ENCODE measurements around the gene JUNB.
"Not testable (repeated sequence)": the region's sequence is repeated elsewhere in the genome, so short reads cannot be mapped to it uniquely, and the experiment has no call there.

The JUNB gene

DNA sequence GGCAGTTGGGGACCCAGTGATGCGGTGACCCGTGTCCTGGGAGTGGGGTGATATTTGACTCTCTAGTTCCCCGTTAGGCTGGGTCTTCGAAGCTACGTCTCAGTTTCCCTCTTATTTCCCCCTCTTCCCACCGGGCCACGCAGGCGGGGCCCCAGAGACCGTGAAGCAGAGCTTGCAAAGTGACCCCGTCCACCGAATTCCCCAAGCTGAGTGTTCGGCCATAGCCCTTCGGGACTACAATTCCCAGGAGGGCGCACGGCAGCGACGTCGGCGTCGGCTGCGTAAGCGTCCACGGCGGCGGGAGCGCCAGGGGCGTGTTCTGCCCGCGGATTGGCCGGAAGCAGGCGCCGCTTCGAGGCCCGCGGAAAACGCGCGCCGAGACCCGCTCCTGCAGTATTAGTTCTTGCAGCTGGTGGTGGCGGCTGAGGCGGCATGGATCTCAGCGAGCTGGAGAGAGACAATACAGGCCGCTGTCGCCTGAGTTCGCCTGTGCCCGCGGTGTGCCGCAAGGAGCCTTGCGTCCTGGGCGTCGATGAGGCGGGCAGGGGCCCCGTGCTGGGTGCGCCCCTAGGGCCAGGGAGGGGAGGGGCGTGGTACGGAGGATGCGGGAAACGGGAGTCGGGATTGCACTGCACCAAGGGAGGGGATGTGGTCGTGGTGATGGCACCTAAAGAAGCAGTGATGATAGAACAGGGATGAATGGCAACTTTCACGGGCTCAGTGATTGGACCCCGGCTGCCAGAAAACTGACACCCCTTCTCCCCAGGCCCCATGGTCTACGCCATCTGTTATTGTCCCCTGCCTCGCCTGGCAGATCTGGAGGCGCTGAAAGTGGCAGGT is 15.2 kb downstream of the JUNB start, which contains the start of gene RNASEH2A:
Gene RNASEH2A, plus strand, starts transcription at position 343 of the 840 bp plus-strand sequence. Its CDS starts 90 bp downstream, at position 433.
- DNase-seq: peak; percentile 91

DNA sequence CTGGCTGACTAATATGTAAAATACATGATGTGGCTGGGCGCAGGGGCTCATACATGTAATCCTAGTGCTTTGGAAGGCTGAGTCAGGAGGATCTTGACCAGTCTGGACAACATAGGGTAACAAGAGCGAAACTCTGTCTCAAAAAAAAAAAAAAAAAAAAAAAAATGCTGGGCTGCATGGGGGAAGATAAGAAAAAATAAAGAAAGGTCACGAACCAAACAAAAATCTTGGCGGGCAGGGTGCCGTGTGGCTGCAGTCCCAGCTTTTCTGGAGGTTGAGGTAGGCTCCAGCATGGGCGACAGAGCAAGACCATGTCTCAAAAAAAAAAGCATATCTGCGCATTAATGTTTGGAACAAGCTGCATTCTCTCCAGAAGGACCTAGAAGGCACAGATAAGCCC is 23.8 kb downstream of the JUNB start:
- no peak for DNase-seq

DNA sequence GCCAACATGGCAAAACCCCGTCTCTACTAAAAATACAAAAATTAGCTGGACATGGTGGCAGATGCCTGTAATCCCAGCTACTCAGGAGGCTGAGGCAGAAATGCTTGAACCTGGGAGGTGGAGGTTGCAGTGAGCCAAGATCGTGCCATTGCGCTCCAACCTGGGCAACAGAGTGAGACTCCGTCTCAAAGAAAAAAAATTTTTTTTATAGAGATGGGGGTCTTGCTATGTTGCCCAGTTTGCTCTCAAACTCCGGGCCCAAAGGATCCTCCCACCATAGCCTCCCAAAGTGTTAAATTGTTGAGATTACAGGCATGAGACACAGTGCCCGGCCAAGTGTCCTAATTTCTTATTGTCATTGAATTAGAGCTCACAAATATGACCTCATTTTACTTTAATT is 25.9 kb downstream of the JUNB start:
- DNase-seq: not testable (repeated sequence)

DNA sequence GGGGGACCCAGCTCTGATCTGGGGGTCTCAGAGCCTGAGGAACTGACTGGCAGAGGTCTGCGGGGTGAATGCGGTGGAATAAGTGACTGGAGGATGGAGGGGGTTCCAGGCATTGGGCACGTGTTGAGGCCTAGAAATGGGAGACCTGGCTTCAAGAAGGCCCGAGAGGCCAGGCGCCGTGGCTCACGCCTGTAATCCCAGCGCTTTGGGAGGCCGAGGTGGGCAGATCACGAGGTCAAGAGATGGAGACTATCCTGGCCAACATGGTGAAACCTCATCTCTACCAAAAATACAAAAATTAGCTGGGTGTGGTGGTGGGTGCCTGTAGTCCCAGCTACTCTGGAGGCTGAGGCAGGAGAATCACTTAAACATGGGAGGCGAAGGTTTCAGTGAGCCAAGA is 26.5 kb downstream of the JUNB start:
- not testable (repeated sequence) for DNase-seq

DNA sequence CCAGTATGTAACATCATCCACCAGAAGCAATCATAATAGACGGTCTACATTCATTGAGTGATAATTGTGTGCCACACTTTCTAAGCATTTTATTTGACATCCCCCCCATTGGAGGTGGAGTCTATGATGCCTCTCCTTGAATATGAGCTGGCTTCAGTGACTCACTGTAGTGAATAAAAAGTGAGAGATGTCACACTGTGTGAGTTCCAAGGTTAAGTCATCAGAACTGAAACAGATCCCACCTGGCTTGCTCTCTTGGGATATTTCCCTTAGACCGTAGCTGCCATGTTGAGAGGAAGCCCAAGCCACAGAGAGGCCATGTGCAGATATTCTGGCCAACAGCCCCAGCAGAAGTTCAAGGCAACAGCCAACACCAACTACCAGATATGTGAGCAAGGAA is 30.5 kb downstream of the JUNB start:
- DNase-seq: no peak

DNA sequence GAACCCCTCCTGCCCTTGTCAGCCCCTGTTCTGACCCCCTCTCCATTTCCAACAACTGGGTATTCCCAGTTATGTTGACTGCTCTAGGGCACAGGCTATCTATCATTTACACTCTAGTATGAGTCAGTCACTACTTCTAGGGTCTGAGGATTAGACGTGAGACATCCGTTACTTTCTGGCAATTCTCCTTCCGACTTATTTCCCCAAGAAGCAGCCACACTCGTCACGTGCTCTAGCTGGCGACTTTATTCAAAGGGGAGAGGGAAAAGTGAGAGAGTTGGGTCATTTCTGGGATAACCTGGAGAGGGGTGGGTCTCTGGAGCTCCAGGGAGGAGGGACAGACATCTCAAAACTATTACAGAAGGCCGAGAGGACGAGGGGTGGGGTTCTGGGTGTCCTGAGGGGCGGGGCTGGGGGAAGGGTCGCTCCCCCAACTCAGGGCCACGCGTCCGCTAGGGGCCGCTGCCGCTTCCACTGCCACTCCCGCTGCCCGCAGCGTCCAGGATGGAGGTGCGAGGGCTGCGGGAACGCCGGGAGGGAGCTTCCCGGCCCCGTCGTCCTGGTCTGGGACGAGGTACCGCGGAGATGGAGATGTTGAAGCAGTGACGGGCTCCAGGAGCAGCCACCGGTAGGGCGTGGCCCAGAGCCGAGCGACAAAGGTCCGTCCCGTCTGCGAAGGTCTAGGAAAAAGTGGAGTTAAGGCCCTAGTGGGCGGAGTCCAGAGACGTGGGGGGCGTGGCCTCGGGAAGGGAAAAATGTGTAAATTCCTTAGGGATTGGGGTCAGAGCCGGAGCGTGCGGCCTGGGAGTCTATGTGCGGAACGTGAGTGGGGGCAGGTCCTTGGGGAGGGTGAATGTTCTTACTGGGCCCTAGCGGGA is 34.2 kb downstream of the JUNB start:
- peak; percentile 40 for DNase-seq

DNA sequence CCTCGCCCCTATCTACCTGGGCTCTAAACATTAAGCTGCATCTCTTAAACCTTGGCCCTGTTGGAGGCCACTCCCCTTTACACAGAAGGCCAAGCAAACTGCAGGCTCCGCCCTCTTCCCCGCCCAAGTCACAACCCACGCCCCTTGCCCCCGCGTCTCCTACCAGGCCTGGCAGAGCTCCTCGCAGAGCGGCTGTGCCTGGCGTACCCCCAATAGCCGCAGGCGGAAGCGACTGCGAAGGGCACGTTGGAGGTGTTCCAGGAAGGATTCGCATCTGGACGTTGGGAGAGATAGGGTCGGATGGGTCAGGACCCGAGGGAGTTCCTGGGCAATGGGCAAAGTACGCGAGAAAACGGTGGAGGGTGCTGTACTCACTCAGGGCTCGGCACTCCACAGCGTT is 37.2 kb downstream of the JUNB start:
- no peak for DNase-seq

DNA sequence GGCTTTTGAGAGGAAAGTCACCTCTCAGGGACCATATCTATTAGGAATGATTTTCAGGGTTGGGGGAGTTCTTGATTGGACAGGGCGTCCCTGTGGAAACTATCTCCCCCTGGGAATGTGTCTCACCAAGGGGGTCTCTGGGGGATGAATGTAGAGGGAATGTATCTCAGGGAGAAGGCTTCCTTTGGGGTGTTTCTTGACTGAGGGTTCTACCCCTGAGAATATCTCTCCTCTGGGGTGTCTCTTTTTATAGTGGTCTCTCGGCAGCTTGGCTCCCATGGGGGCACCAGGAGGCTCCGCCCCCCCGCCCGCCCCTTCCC is 42.1 kb downstream of the JUNB start:
- no peak for DNase-seq

DNA sequence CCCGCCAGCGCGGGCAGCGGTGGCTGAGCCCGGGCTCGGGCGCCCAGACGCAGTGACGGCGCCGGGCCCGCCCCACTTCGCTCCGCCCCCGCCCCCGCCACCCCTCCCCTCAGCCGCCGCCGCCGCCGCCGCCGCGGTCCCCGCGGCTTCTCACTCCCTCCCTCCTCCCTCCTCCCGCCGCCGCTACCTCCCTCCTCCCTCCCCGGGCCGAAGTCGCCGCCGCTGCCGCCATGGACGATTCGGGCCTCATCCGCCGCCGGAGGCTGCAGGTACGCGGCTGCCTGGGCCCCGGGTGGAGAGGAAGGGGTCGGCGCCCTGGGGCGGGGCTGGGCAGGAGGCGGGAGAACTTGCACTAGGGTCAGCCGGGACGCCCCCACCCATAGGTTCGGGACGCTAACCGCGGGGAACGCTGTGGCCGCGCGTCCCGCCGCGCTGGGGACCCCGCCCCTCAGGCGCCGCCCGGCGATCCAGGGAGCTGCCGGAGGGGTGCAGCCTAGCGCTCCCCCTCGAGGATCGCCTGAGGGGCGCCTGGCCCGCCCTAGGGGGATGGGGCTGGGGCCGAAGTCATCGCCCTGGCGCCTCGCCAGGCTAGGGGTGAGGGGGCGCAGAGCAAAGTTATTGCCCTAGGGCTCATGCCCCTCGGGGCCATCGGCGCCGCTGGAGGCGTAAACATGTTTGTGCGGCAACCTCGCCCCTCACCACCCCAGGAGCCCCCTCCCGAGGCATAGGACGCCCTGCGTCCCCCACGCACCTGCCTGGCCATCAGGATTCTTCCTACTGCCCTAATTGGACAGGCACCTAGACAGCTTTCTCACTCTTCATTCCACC is 42.7 kb downstream of the JUNB start:
- DNase-seq: peak; percentile 55

DNA sequence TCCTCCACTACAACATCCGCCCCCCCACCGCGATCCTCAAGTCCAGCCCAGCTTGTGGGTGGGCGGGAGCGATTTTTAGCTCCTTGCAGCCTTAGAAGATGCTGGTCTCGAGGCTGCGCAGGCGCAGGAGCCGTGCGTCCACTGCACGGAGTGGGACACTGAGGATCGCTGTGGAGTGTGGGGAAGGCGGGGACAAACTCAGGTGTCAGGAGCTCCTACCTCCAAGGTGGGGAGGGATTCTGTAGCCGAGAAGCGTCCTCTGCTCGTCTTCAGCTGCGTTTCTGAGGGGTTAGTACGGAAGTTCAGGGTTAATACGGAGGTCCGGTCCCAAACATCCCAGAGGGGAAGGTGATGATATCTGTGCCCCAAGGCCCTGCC is 43.3 kb downstream of the JUNB start, which contains the start of gene RTBDN:
Gene RTBDN, minus strand, starts transcription at position 14 of the 378 bp plus-strand sequence. CDS start 4,600 bp downstream, outside the sequence.
- no peak for DNase-seq

DNA sequence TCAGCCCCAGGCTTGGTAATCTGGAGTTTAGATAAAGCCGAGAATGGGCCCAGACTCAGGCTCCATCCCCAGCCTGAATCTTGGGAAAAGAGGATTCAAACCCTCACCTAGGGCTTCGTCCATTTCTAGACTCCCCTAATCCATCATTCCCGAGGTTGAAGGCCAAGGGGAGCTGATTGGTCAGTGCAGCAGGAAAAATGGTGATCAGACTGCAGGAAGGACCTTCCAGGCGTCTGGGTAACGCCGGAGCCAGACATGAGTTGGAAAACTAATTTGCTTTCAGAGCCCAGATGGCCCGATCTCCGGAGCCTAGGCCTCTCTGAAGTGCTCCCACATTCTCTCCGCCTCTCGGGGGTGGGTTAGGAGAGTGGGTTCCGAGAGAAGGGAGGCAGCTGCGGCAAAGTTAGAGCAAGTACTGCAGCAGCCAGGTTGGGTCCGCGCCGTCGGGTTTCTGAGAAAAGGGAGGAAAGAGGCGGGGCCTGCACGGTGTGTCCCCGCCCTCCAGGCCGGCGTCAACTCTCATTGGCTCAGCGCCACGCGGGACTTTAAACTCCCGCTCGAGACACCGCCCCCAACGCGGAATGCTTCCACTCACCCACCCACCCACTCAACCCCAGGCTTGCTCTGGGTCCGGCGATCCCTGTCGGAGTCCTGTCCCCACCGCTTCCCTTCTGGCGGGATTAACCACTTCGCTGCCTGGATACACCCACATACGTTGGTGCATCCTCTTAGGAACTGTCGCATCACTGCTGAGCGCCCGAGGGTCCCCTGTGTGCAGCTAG is 43.9 kb downstream of the JUNB start:
- DNase-seq: peak; percentile 15

DNA sequence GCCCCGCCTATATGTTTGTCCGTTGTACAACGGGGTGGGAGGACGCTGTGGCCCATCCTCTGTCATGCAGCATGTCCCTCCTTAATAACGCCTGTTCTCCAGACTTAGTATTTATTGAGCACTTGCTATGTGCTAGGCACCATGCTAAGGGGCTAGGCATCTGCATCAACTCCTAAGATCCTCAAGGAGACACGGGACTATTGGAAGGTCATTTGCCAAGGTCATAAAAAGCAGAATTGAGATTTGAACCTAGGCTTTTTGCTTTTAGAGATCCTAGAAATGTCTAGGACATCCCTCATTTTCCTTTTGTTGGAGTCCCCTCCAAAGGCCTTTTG is 45.2 kb downstream of the JUNB start:
- DNase-seq: no peak

DNA sequence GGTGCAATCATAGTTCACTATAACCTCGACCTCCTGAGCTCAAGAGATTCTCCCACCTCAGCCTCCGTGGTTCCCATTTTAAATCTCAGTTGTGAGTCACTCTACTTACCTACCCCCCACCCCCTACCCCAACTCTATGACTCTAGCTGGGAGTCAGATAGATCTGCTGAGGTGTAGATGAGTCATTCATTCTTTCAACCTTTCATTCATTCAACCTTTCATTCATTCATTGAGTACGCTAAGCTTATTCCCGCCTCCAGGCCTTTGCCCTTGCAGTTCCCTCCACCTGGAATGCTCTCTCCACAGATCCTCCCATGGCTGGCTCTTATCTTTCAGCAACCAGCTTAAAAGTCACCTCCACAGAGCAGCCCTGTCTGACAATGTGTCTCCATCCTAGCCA is 45.9 kb downstream of the JUNB start:
- no peak for DNase-seq

DNA sequence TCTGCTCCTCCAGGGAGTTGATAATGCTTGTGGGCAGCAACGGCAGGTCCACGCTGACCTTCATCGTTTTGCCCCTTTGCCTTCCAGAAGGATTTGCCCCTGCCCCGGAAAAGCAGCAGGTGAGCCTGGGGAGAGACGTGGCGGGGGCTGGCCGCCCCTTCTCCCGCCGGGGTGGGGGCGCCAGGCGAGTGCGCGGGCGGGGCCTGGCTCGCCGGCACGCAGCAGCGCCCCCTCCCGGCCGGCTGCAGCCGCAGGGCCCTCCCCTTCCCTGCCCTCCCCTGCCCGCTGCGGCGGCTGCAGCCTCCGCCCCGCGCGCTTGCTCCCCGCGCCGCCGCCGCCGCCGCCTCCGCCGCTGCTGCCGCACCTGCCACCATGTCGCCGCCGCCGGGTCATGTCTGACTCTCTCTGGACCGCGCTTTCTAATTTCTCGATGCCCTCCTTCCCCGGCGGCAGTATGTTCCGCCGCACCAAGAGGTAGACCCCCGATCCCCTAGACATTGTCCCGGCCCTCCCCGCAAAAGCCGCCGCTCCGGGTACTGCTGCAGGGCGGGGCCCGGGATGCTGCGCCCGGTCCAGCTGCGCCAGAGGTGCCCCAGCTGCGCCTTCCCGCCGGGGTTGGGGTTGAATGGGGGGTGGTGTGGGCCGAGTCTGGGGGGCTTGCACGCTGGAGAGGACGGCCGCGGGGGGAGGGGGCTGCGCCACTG is 47.0 kb downstream of the JUNB start, which contains the start of gene MAST1:
Gene MAST1, plus strand, starts transcription at position 334 of the 704 bp plus-strand sequence. Its CDS starts 58 bp downstream, at position 392.
- DNase-seq: peak; percentile 58

DNA sequence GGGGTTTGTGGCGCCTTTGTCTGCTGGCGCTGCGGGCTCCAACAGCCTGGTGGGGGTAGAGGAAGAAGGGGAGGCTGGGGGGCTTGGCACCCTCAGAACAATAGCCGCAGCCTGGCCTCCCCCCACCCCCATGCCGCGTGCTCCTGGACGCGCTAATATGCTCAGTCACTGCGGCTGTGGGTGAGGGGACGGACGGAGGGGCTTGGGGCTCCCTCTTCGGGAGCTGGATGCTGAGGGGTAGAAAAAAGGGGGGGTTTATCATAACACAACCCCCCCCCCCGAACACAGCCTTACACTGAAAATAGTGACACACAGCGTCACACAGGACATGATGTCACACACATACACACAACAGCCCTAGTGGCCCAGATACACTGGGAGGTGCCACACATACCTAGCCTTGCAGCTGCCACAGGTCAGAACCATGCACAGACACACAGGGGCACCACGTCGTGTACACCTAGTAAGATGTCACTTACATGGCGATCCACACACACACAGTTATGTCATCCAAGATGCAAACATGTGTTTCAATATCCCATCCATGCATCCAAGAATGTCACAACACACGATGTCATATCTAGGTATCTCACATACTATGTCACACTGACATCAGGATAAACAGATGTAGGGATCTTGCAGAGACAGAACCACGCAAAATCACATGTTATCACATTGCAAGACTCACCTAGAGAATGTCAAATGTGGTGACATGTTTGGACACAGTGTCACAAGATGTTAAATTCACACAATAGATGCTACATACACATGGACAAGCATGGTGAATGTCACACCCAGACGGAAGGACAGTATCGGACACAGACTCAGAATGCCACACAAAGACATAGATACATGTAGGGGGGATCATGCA is 47.8 kb downstream of the JUNB start:
- peak; percentile 15 for DNase-seq

DNA sequence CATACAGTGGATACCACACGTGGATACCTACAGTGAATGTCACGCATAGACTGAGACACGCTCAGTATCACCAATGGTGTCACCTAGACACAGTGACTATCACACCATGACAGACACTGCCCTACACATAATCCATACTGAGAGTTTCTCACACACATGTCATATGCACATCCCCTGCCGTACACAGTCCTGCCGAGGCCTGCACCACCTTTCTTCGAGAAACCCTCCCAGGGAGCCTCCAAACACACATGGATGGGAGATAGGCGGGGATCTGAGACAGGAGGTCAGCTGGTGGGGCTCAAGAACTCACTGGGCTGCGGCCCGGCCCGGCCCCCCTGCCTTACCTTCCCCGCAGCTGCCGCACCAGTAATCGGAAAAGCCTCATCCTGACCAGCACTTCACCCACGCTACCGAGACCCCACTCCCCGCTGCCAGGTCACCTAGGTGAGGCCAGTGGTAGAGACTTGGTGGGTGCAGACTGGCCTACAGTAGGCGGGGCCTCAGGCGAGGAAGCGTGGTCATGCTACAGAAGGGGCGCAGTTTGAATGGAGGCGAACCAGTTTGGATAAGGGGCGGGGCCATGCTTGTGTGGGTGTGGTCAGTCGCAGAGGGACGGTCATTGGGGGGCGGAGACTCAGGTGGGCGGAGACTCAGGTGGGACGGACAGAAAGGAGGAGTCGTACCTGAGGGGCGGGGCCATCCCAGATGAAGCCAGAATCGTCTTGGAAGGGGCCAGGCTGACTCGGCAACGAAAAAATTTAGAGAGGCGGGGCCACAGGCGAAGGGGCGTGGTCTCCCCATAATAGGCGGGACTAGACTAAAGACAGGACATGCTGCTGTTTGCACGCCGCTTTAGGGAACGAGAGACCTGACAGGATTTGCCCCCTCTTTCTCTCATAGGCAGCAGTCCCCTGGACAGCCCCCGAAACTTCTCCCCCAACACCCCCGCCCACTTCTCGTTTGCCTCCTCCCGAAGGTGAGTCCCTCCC is 49.1 kb downstream of the JUNB start:
- DNase-seq: peak; percentile 15

DNA sequence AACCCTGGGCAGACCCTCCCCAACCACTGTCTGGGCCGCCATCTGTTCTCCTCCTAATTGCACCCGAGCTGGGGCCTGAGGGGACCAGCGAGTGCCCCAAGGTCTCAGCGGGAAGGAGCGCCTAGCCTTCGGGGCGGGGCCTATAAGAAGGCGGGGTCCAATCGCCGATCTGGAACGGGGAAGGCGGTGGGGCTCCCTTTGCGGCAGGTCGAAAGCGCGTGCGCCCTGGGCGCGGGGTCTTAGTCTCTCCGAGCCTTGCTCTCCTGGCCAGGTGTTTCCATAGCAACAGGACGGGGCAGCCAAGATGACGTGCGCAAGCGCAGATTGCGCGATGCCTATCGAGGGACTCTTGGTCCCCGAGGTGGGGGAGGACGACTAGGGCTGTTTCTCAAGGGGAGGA is 49.8 kb downstream of the JUNB start:
- peak; percentile 21 for DNase-seq

DNA sequence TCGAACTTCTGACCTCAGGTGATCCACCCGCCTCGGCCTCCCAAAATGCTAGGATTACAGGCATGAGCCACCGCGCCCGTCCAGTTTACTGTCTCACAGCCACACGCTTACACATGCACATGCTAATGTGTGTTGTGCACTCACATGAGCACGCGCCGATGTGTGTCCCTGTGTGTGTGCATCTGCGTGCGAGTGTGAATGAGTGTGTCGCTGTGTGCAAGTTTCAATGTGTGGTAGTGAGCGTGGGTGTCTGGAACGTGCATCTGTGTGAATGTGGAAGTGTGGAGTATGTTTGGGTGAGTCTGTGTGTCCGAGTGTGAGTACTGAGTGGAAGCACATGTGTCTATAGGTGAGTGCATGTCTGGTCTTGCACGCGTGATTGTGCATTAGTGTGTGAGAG is 51.2 kb downstream of the JUNB start:
- DNase-seq: no peak
